GM19328 (cell line): Measurements from ENCODE around the gene PADI2.

Experiments
- ATAC-seq: cut with Tn5 transposase; IDR thresholded peaks from one replicate; pipeline ENCODE4 v1.9.1; 2021; ENCODE audit warnings: mild to moderate bottlenecking, moderate library complexity; ENCODE audit not compliant: unreplicated experiment

Gene PADI2

GRCh38 chr1:17024721-17025120 lies 94.5 kb downstream of the PADI2 start:
- ATAC-seq, result no peak

GRCh38 chr1:17023573-17023972 lies 95.7 kb downstream of the PADI2 start:
- no peak for ATAC-seq

- no peak for ATAC-seq
Measured at GRCh38 chr1:17023102-17023501, 96.1 kb downstream of the PADI2 start.

GRCh38 chr1:17021896-17022295 lies 97.4 kb downstream of the PADI2 start:
- no peak for ATAC-seq

- no peak for ATAC-seq
Measured at GRCh38 chr1:17020502-17020901, 98.7 kb downstream of the PADI2 start.

- ATAC-seq, result no peak
Measured at GRCh38 chr1:17018849-17019248, 100.4 kb downstream of the PADI2 start.

GRCh38 chr1:17017435-17017834 lies 101.8 kb downstream of the PADI2 start:
- no peak for ATAC-seq
